BLaER1 (cell line): ENCODE results near the gene ARHGEF11.

ENCODE experiments used
- H3K27ac ChIP-seq: shearing (Covaris generic); formaldehyde crosslinking; 2 replicates; pipeline ENCODE4 v1.8.1; 2022
- H3K27me3 ChIP-seq: shearing (Covaris generic); formaldehyde crosslinking; 2 replicates; pipeline ENCODE4 v1.8.1; 2022
- H3K36me3 ChIP-seq: shearing (Covaris generic); formaldehyde crosslinking; 2 replicates; pipeline ENCODE4 v1.8.1; 2022
- H3K4me1 ChIP-seq: shearing (Covaris generic); formaldehyde crosslinking; 2 replicates; pipeline ENCODE4 v1.8.1; 2022
- H3K4me2 ChIP-seq: shearing (Covaris generic); formaldehyde crosslinking; 2 replicates; pipeline ENCODE4 v1.8.1; 2022
- H3K4me3 ChIP-seq: shearing (Covaris generic); formaldehyde crosslinking; 2 replicates; pipeline ENCODE4 v1.8.1; 2022
- H3K9ac ChIP-seq: shearing (Covaris generic); formaldehyde crosslinking; 2 replicates; pipeline ENCODE4 v1.8.1; 2022
- H3K9me3 ChIP-seq: shearing (Covaris generic); formaldehyde crosslinking; 2 replicates; pipeline ENCODE4 v1.8.1; 2022
- H4K20me1 ChIP-seq: shearing (Covaris generic); formaldehyde crosslinking; 2 replicates; pipeline ENCODE4 v1.8.1; 2022
- Cebpa-rat ChIP-seq: shearing (Covaris generic); IDR thresholded peaks from 2 replicates; pipeline ENCODE4 v1.8.1; 2022

Gene ARHGEF11, protein sequence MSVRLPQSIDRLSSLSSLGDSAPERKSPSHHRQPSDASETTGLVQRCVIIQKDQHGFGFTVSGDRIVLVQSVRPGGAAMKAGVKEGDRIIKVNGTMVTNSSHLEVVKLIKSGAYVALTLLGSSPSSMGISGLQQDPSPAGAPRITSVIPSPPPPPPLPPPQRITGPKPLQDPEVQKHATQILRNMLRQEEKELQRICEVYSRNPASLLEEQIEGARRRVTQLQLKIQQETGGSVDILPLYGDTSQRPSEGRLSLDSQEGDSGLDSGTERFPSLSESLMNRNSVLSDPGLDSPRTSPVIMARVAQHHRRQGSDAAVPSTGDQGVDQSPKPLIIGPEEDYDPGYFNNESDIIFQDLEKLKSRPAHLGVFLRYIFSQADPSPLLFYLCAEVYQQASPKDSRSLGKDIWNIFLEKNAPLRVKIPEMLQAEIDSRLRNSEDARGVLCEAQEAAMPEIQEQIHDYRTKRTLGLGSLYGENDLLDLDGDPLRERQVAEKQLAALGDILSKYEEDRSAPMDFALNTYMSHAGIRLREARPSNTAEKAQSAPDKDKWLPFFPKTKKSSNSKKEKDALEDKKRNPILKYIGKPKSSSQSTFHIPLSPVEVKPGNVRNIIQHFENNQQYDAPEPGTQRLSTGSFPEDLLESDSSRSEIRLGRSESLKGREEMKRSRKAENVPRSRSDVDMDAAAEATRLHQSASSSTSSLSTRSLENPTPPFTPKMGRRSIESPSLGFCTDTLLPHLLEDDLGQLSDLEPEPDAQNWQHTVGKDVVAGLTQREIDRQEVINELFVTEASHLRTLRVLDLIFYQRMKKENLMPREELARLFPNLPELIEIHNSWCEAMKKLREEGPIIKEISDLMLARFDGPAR (N-terminal part only)

DNA sequence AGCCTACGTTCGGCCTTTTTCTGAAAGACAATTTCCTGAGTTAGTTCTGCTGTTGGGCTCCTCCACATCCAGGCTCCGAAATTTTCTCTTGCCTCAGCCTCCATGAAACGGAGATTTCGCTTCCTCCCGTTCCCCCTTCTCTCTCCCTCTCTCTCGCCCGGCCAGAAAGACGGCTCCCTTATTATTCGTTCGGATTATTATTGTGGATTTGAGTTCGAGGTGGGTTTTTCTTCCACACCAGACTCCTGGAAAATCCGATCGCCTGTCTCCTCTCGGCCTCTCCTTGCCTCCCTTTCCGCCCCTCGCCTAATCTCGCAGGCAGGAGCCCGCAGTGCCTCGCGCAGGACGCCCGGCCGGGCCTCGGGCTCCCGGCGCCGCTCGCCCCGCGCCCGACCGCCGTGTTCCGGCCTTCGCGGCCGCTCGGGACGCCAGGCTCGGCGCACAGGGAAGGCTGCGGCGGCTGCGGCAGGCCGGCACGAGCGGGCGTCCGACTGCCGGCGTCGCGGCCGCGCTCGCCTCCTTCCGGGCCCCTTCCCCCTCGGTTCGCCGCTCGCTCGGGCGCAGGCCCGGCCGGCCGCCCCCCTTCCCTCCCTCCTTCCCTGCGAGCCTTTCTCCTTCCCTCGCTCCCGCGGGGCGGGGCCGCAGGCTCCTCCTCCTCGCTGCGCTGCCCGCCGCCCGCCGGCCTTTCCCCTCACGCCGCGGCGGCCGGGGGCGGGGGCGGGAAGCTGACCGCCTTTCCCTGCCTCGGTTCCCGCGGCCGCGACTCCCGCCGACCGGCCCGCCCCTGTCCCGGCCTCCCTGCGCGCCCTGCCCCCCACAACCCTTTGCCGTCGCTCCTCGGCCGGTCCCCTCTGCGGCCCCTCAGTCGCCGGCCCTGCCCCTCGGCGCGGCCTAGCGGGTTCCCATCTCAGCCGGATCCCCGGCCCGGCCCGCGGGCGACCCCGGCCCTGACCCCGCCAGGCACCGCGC, at the start of gene ARHGEF11:
ARHGEF11 (minus strand) TSS at position 493 of the 969 bp plus-strand sequence. CDS start 1,412 bp downstream, outside the sequence.
- Histone ChIP-seq H3K4me1 (peaks cover 44% of the 10 kb centered on the region), H3K9me3 (no peaks in the 10 kb centered on the region), H3K4me3 (peak within 1 kb of the TSS; percentile 86), H3K4me2 (peak within 1 kb of the TSS; percentile 85), H3K27me3 (no peaks in the 10 kb centered on the region), H3K9ac (peak within 1 kb of the TSS; percentile 90), H4K20me1 (peaks cover 42% of the 10 kb centered on the region), H3K27ac (peak within 1 kb of the TSS; percentile 91), H3K36me3 (0 out of 2 replicates have a peak, but pooled peaks cover 5% of the 10 kb centered on the region)
- TF ChIP-seq Cebpa-rat = no peak

DNA sequence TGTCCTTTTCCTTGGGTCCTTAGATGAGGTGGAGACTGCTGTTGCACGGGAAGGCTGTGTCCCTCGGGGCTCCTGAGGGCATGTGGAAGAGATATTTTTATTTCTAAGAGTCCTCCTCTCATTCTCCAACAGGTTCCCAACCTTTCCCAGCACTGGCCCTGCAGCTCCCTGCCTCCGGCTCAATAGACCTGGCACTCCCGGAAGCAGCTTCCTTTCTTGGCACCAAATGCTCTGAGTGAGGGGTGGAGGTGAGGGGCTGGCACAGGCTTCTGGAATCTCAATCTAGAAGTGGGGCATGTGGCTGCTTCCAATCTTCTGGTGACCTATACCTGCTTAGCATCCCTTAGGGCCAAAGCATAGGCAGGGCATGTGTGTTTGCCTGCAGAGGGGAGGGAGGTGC, 49.5 kb upstream of the ARHGEF11 start:
- no peaks in the 10 kb centered on the region for H3K9me3 ChIP-seq
- H3K27me3 ChIP-seq = no peaks in the 10 kb centered on the region
- no peak overlapping the region for H3K27ac ChIP-seq
- H3K9ac ChIP-seq = no peak overlapping the region
- H3K4me3 ChIP-seq = no peak overlapping the region
- no peak overlapping the region for H3K4me2 ChIP-seq
- H3K4me1 ChIP-seq = peaks cover 20% of the 10 kb centered on the region
- H3K36me3 ChIP-seq = no peaks in the 10 kb centered on the region
- H4K20me1 ChIP-seq = no peaks in the 10 kb centered on the region
- no peak for TF ChIP-seq Cebpa-rat

DNA sequence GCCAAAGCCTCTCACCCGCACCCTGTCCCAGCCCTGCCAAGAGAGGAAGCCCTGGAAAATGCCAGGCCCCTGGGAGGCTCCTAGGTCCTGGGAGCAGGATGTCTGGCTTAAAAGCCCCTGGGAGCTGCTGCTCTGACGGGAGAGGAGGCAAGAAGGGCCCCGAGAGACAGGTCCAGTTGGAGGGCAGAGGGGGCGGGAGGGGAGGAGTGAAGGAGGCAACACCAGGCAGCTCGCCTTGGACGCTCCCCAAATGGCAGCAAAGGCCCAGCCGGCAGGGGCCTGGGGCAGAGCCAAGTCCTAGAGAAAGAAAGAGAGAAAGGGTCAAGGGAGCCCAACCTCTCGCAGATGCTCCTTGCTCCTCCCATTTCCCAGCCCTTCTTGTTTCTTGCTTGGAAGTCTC, 47.3 kb upstream of the ARHGEF11 start:
- TF ChIP-seq Cebpa-rat = no peak
- no peaks in the 10 kb centered on the region for H4K20me1 ChIP-seq
- H3K4me2 ChIP-seq = no peak overlapping the region
- H3K4me1 ChIP-seq = peaks cover 8% of the 10 kb centered on the region
- H3K9ac ChIP-seq = no peak overlapping the region
- 0 out of 2 replicates have a peak overlapping the region, but pooled peaks have one; percentile 9 for H3K27ac ChIP-seq
- H3K27me3 ChIP-seq = no peaks in the 10 kb centered on the region
- H3K9me3 ChIP-seq = no peaks in the 10 kb centered on the region
- no peaks in the 10 kb centered on the region for H3K36me3 ChIP-seq
- no peak overlapping the region for H3K4me3 ChIP-seq

- no peak for TF ChIP-seq Cebpa-rat
- no peak overlapping the region for H3K4me3 ChIP-seq
- H3K9me3 ChIP-seq = no peaks in the 10 kb centered on the region
- no peak overlapping the region for H3K4me2 ChIP-seq
- peaks cover 8% of the 10 kb centered on the region for H3K4me1 ChIP-seq
- H3K27ac ChIP-seq = no peak overlapping the region
- H4K20me1 ChIP-seq = no peaks in the 10 kb centered on the region
- no peaks in the 10 kb centered on the region for H3K36me3 ChIP-seq
- no peaks in the 10 kb centered on the region for H3K27me3 ChIP-seq
- no peak overlapping the region for H3K9ac ChIP-seq
Measured at GRCh38 chr1:157091668-157092273, 46.2 kb upstream of the ARHGEF11 start.

DNA sequence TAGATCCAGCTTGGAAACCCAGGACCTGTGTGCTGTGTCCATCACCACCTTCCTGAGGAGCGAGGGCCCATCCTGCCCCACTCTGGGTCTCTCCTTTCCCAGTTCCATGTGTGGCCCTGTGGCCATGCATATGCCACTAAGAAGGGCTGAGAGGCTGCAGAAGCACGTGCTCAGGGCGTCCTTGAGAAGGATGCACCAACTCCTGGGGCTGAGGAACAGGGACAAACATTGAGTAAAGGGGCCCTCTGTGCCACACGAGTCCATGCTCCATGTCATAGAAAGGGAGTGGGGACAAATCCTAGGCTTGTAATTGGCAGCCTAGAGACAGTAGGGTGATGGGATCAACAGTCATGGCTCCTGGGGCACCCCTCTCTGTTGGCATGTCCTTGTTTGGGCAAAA, 45.6 kb upstream of the ARHGEF11 start:
- H3K27ac ChIP-seq = no peak overlapping the region
- H3K9me3 ChIP-seq = no peaks in the 10 kb centered on the region
- H3K27me3 ChIP-seq = no peaks in the 10 kb centered on the region
- no peak overlapping the region for H3K9ac ChIP-seq
- H3K4me2 ChIP-seq = no peak overlapping the region
- H4K20me1 ChIP-seq = no peaks in the 10 kb centered on the region
- TF ChIP-seq Cebpa-rat = no peak
- H3K4me1 ChIP-seq = peaks cover 8% of the 10 kb centered on the region
- H3K4me3 ChIP-seq = no peak overlapping the region
- no peaks in the 10 kb centered on the region for H3K36me3 ChIP-seq

DNA sequence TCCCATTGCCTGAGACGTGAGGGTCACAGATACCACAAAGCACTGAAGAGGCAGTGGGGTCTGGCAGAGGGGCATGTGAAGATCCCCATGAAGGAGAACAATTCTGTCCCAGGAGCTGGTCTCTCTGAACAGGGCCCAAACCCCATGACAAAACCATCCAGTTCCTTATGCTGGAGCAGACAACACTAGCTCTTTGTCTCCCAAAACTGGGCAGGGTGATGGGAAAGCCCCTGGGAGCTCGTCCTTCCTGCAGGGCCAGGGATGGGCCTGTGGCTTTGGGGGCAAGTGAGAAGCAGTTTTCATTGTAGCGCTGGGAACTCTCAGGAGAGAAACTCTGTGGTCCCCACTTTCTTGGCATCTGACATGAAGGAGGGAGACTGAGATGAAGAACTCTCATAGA, 45.2 kb upstream of the ARHGEF11 start:
- H4K20me1 ChIP-seq = no peaks in the 10 kb centered on the region
- no peak overlapping the region for H3K9ac ChIP-seq

DNA sequence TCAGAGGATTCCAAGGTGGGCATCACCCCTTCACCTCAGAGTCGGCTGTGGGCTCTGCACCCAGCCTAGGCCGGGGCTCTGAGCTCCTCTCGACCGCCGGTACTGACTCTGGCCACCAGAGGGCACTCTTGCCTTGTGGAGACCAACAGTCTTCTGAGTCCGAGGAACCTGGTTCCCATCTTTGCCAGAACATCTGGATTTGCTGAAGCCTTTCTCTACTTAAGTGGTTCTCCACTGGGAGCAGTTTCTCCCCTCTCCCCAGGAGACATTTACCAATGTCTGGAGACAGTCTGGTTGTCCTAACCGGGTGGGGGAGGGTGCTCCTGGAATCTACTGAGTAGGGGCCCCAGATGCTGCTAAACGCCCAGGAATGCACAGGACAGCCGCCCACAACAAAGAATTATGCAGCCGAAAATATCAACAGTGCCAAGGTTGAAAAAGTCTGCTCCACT, 44.7 kb upstream of the ARHGEF11 start:
- TF ChIP-seq Cebpa-rat = no peak
- Histone ChIP-seq H3K36me3 (no peaks in the 10 kb centered on the region), H3K27ac (no peak overlapping the region), H3K9me3 (no peaks in the 10 kb centered on the region), H3K4me3 (no peak overlapping the region), H4K20me1 (no peaks in the 10 kb centered on the region), H3K9ac (no peak overlapping the region), H3K27me3 (no peaks in the 10 kb centered on the region), H3K4me1 (peaks cover 8% of the 10 kb centered on the region), H3K4me2 (peak overlapping the region; percentile 39; the same call in 1 of the 2 replicates)

More for the DNA sequence above, 45.2 kb upstream of the ARHGEF11 start:
- H3K4me3 ChIP-seq = no peak overlapping the region
- H3K4me1 ChIP-seq = peaks cover 8% of the 10 kb centered on the region
- no peaks in the 10 kb centered on the region for H3K27me3 ChIP-seq
- H3K9me3 ChIP-seq = no peaks in the 10 kb centered on the region
- no peak overlapping the region for H3K27ac ChIP-seq
- peak overlapping the region; percentile 39; the same call in 1 of the 2 replicates for H3K4me2 ChIP-seq
- no peak for TF ChIP-seq Cebpa-rat
- H3K36me3 ChIP-seq = no peaks in the 10 kb centered on the region

GRCh38 chr1:157089789-157090188, 44.2 kb upstream of the ARHGEF11 start:
- Histone ChIP-seq H3K4me3 (no peak overlapping the region), H3K4me2 (no peak overlapping the region), H3K9ac (no peak overlapping the region), H4K20me1 (no peaks in the 10 kb centered on the region), H3K27me3 (no peaks in the 10 kb centered on the region), H3K27ac (no peak overlapping the region), H3K4me1 (peaks cover 8% of the 10 kb centered on the region), H3K36me3 (no peaks in the 10 kb centered on the region), H3K9me3 (no peaks in the 10 kb centered on the region)
- no peak for TF ChIP-seq Cebpa-rat

DNA sequence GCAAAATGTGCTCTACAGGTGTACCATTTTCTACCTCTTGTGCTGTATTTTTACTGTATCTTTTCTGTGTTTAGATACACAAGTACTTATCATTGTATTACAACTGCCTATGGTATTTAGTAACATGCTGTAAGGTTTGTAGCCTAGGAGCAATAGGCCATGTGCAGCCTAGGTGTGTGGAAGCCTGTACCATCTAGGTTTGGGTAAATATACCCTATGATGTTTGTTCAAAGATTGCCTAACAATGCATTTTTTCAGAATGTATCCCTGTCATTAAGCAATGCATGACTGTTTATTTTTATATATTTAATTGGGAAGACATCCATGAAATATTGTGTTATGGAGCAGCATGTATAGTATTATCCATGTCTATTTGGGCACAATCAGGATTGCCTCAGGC, 43.1 kb upstream of the ARHGEF11 start:
- no peak overlapping the region for H3K9ac ChIP-seq
- no peak overlapping the region for H3K4me3 ChIP-seq
- H3K4me2 ChIP-seq = no peak overlapping the region
- no peaks in the 10 kb centered on the region for H3K36me3 ChIP-seq
- no peaks in the 10 kb centered on the region for H3K27me3 ChIP-seq
- H3K9me3 ChIP-seq = no peaks in the 10 kb centered on the region
- peaks cover 8% of the 10 kb centered on the region for H3K4me1 ChIP-seq
- no peak overlapping the region for H3K27ac ChIP-seq
- TF ChIP-seq Cebpa-rat = no peak
- no peaks in the 10 kb centered on the region for H4K20me1 ChIP-seq
